Activated B cell treated with CpG ODN at 0.5 μM for 24 hours (primary cell): ENCODE results near the gene NFKBIE. TPM values are rescaled to one million over a fixed set of nuclear protein-coding genes. Genes with fewer than 3 reads are reported as not detected.

Experiments used
- ATAC-seq: fragments of 200-7000 bp; cut with Tn5 transposase; one replicate; pipeline ENCODE4 v1.10.0; 2021; ENCODE audit warnings: low read depth, mild to moderate bottlenecking, moderate library complexity
- CTCF ChIA-PET: fragments of 350-600 bp; sonication (Branson Sonifier 250); formaldehyde crosslinking; loops from one replicate; lab custom pipeline; 2021; ENCODE audit warnings: antibody characterized with exemption; lab: Charles Lee
- POLR2A ChIA-PET: fragments of 350-600 bp; sonication (Branson Sonifier 250); formaldehyde crosslinking; loops from one replicate; lab custom pipeline; 2021; ENCODE audit warnings: antibody characterized with exemption; lab: Charles Lee
- DNase-seq: peaks from one replicate; pipeline ENCODE4 v3.0.0; 2022
- H3K27ac Mint-ChIP-seq: one replicate; pipeline ENCODE4 v1.8.0; 2020; ENCODE audit warnings: mixed read lengths
- H3K27me3 Mint-ChIP-seq: one replicate; pipeline ENCODE4 v1.8.0; 2021; ENCODE audit warnings: mixed read lengths
- H3K36me3 Mint-ChIP-seq: one replicate; pipeline ENCODE4 v1.8.0; 2021; ENCODE audit warnings: low read depth, mixed read lengths
- H3K4me1 Mint-ChIP-seq: one replicate; pipeline ENCODE4 v1.8.0; 2021; ENCODE audit warnings: mixed read lengths
- H3K4me3 Mint-ChIP-seq: one replicate; pipeline ENCODE4 v1.8.0; 2020; ENCODE audit warnings: mild to moderate bottlenecking, mixed read lengths
- H3K9me3 Mint-ChIP-seq: one replicate; pipeline ENCODE4 v1.8.0; 2020; ENCODE audit warnings: mixed read lengths
- CTCF ChIP-seq: fragments of 200-600 bp; IDR thresholded peaks from one replicate; pipeline ENCODE4 v1.8.0; 2022; ENCODE audit warnings: antibody characterized with exemption, mild to moderate bottlenecking
- intact Hi-C: fragments of 100-400 bp; cut with micrococcal nuclease; formaldehyde crosslinking; loops from one replicate; pipeline ENCODE4 v1.15.1; 2024
- total RNA-seq: library from RNA; stranded (reverse); gene quantifications from 2 replicates; pipeline ENCODE4 v1.2.3, GENCODE V29; 2022

Gene NFKBIE
- total RNA-seq, 1 donor from 2014 or later, result 94.7 TPM

- no peak for TF ChIP-seq CTCF
- Mint-ChIP-seq H3K4me3 (peak overlapping the region; percentile 73), H3K4me1 (peaks cover 40% of the 10 kb centered on the region), H3K36me3 (no peaks in the 10 kb centered on the region), H3K27me3 (peaks cover 31% of the 10 kb centered on the region), H3K9me3 (no peaks in the 10 kb centered on the region), H3K27ac (no peak overlapping the region)
- intact Hi-C loops, result no loop called here
- ChIA-PET CTCF (interaction anchor here (0.6 to 5.0 kb wide), 3 partner anchors 14 to 42 kb away, joined by 3 to 81 read pairs (median 3); partner anchors contain the start of gene AARS2), POLR2A (interaction anchor here (0.6 to 1.7 kb wide), 3 partner anchors 8 to 47 kb away, joined by 3 to 5 read pairs (median 3); partner anchors contain the start of genes SLC29A1 and SLC35B2)
- no peak for DNase-seq
- no peak for ATAC-seq
Measured at GRCh38 chr6:44270526-44271405, 5.4 kb upstream of the NFKBIE start.

- ChIA-PET CTCF (interaction anchor here (1.2 to 5.0 kb wide), 2 partner anchors 34 to 43 kb away, joined by 3 to 81 read pairs; partner anchors contain the start of gene AARS2), POLR2A (interaction anchor here (1.2 to 2.6 kb wide), 3 partner anchors 13 to 46 kb away, joined by 3 to 14 read pairs (median 5); partner anchors contain the start of genes HSP90AB1, SLC29A1 and SLC35B2)
- ATAC-seq, result no peak
- peaks cover 43% of the 10 kb centered on the region for H3K4me1 Mint-ChIP-seq
- no peaks in the 10 kb centered on the region for H3K9me3 Mint-ChIP-seq
- H3K27ac Mint-ChIP-seq, result no peak within 1 kb of the TSS
- TF ChIP-seq CTCF, result no peak
- no peaks in the 10 kb centered on the region for H3K36me3 Mint-ChIP-seq
- DNase-seq, result no peak
- intact Hi-C loops, result loop anchor here (2.0 to 10.0 kb wide), 6 partner anchors 27 to 1705 kb away; partner anchors contain the start of genes AARS2, LRRC73, POLR1C and UBR2
- H3K27me3 Mint-ChIP-seq, result peaks cover 31% of the 10 kb centered on the region
- H3K4me3 Mint-ChIP-seq, result peak within 1 kb of the TSS; percentile 74
Measured at GRCh38 chr6:44269921-44270525, 4.7 kb upstream of the NFKBIE start, which contains the start of gene TMEM151B. Gene TMEM151B, plus strand, starts transcription at chr6:44270450. Its CDS starts 293 bp downstream, at chr6:44270743.

- Mint-ChIP-seq H3K9me3 (no peaks in the 10 kb centered on the region), H3K36me3 (peaks cover 5% of the 10 kb centered on the region), H3K4me3 (peak overlapping the region; percentile 74), H3K27ac (no peak overlapping the region), H3K27me3 (peaks cover 26% of the 10 kb centered on the region), H3K4me1 (peaks cover 43% of the 10 kb centered on the region)
- ChIA-PET POLR2A (interaction anchor here (1.2 to 2.6 kb wide), 4 partner anchors 13 to 46 kb away, joined by 3 to 14 read pairs (median 6); partner anchors contain the start of genes HSP90AB1, SLC29A1 and SLC35B2), CTCF (interaction anchor here (1.0 to 5.0 kb wide), 5 partner anchors 35 to 94 kb away, joined by 3 to 81 read pairs (median 7); partner anchors contain the start of gene AARS2)
- TF ChIP-seq CTCF, result no peak
- DNase-seq (no peak), ATAC-seq (no peak)
- intact Hi-C loops, result loop anchor here (2.0 to 10.0 kb wide), 6 partner anchors 27 to 1705 kb away; partner anchors contain the start of genes AARS2, LRRC73, POLR1C and UBR2
Measured at GRCh38 chr6:44269178-44269920, 4.0 kb upstream of the NFKBIE start.

GRCh38 chr6:44268095-44268628, 2.8 kb upstream of the NFKBIE start:
- DNase-seq (no peak), ATAC-seq (no peak)
- peaks cover 50% of the 10 kb centered on the region for H3K4me1 Mint-ChIP-seq
- H3K9me3 Mint-ChIP-seq, result no peaks in the 10 kb centered on the region
- no peak overlapping the region for H3K4me3 Mint-ChIP-seq
- H3K27ac Mint-ChIP-seq, result no peak overlapping the region
- POLR2A ChIA-PET, result interaction anchor here (1.0 to 7.2 kb wide), 5 partner anchors 13 to 37 kb away, joined by 3 to 72 read pairs (median 6); partner anchors contain the start of genes HSP90AB1 and SLC35B2
- peaks cover 17% of the 10 kb centered on the region for H3K36me3 Mint-ChIP-seq
- TF ChIP-seq CTCF, result peak; percentile 58
- CTCF ChIA-PET, result interaction anchor here (0.6 to 5.0 kb wide), 24 partner anchors 8 to 1264 kb away, joined by 3 to 81 read pairs (median 5); partner anchors contain the start of genes AARS2, HSP90AB1, RSPH9 and SLC35B2
- intact Hi-C loops, result loop anchor here (1.0 to 10.0 kb wide), 8 partner anchors 29 to 1703 kb away; partner anchors contain the start of genes AARS2, LRRC73, POLR1C and UBR2
- peaks cover 17% of the 10 kb centered on the region for H3K27me3 Mint-ChIP-seq
